GM18505 (cell line): ENCODE data around the gene TP63.
A peak's percentile ranks its signal among the peaks of the same experiment; 100 is the strongest.
"Not testable (repeated sequence)": the region's sequence is repeated elsewhere in the genome, so short reads cannot be mapped to it uniquely, and the experiment has no call there.

Source experiments
- ATAC-seq: cut with Tn5 transposase; IDR thresholded peaks from one replicate; pipeline ENCODE4 v1.9.1; 2021; ENCODE audit not compliant: unreplicated experiment
- POLR2A ChIP-seq: IDR thresholded peaks from 4 replicates; pipeline ENCODE4 v1.6.1; 2011; ENCODE audit warnings: borderline replicate concordance; ENCODE audit not compliant: insufficient read depth, insufficient read length; ENCODE audit errors: extremely low read depth

The TP63 gene

GRCh38 chr3:189631373-189631408 is at the start of gene TP63:
TP63 (plus strand) TSS chr3:189631389; CDS start chr3:189631516, 127 bp downstream.
- ATAC-seq = no peak
- no peak for TF ChIP-seq POLR2A

GRCh38 chr3:189582179-189582578 is 49.0 kb upstream of the TP63 start:
- ATAC-seq = no peak
- TF ChIP-seq POLR2A = no peak

- no peak for TF ChIP-seq POLR2A
- ATAC-seq = no peak
These were observed 46.5 kb upstream of the TP63 start for GRCh38 chr3:189584645-189585044.

DNA sequence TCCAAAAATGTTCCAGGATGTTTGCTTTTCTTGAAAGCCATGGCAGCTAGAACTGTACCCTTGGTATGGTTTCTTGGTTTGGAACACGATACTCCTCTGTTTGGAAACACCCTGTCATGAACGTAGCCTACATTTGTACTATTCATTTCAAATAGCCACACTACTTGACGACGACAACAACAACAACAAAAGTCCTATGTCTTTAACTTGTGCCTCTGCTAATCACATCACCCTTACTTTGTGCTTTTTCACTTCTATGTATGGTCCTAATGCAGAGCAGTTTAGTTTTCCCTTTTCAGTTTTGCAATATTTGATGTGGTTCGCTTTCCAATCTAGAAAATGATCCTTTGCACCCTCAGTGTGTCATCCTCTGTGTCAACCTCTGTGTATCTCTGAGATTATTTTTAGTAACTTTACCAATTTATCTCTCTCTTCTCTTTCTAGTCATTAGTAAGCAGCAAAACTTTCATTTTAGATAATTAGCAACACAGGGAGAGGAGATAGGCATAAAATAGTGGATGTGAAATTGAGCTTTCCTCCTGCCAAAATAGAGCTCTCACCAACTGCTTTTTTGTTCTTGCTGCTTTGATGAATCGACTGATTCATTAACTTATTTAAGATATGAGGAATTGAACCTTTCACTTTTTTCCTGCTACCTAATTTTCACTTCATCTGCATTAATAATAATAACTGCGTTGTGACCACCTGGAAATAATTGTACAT is 44.1 kb upstream of the TP63 start:
- no peak for TF ChIP-seq POLR2A
- peak; percentile 70 for ATAC-seq

DNA sequence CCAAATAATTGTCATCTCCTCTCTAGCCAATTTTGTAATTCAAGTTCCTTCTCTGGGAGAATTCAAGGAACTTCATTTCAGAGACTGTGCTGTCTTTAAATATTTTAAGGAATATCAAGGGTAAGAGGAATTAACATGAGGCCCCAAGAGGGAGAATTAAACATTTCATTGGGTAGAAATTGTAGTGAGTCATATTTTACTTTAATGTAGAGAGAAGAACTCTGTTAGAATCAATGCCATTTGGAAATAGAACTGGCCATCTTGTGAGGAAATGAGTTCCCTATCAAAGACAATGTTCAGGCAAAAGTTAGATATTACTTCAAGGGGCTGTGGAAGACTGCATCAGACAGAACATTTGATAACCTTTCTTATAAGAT is 43.5 kb upstream of the TP63 start:
- no peak for TF ChIP-seq POLR2A
- ATAC-seq = no peak

GRCh38 chr3:189588070-189588469 is 43.1 kb upstream of the TP63 start:
- TF ChIP-seq POLR2A = no peak
- no peak for ATAC-seq

- ATAC-seq = no peak
These were observed 42.6 kb upstream of the TP63 start for GRCh38 chr3:189588475-189589178.

DNA sequence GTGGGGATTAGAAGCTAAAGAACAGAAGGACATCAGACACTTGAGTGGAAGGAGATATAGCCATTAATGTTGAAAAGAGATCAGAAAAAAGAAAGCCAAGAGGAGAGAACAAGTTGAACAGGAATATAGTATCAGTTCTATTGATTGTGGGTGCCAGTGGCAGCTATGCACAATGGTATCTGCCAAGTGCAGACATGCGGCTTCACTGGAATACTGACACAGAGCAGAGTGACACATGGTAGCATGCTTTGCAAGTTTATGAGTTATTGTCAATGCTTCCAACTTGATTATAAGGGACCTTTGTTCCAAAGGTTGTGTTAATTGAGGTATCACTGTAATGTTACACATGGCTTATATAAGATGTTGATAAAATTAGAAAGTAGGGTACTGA is 42.0 kb upstream of the TP63 start:
- no peak for ATAC-seq
- TF ChIP-seq POLR2A = no peak

More at GRCh38 chr3:189588475-189589178, 42.6 kb upstream of the TP63 start:
- TF ChIP-seq POLR2A = no peak

GRCh38 chr3:189590223-189590622 is 41.0 kb upstream of the TP63 start:
- ATAC-seq = no peak
- TF ChIP-seq POLR2A = no peak

- no peak for TF ChIP-seq POLR2A
These were observed 37.6 kb upstream of the TP63 start for GRCh38 chr3:189593581-189593980.

DNA sequence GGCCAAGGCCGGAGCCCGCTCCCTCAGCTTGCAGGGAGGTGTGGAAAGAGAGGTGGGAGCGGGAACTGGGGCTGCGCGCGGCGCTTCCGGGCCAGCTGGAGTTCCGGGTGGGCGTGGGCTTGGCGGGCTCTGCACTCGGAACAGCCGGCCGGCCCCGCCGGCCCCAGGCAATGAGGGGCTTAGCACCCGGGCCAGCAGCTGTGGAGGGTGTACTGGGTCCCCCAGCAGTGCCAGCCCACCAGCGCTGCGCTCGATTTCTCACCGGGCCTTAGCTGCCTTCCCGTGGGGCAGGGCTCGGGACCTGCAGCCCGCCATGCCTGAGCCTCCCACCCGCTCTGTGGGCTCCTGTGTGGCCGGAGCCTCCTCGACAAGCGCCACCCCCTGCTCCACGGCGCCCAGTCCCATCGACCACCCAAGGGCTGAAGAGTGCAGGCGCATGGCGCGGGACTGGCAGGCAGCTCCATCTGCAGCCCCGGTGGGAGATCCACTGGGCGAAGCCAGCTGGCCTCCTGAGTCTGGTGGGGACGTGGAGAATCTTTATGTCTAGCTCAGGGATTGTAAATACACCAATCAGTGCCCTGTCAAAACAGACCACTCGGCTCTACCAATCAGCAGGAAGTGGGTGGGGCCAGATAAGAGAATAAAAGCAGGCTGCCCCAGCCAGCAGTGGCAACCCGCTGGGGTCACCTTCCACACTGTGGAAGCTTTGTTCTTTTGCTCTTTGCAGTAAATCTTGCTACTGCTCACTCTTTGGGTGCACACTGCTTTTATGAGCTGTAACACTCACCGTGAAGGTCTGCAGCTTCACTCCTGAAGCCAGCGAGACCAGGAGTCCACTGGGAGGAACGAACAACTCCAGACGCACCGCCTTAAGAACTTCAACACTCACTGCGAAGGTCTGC is 34.9 kb upstream of the TP63 start:
- ATAC-seq = not testable (repeated sequence)

More at GRCh38 chr3:189593581-189593980, 37.6 kb upstream of the TP63 start:
- no peak for ATAC-seq

DNA sequence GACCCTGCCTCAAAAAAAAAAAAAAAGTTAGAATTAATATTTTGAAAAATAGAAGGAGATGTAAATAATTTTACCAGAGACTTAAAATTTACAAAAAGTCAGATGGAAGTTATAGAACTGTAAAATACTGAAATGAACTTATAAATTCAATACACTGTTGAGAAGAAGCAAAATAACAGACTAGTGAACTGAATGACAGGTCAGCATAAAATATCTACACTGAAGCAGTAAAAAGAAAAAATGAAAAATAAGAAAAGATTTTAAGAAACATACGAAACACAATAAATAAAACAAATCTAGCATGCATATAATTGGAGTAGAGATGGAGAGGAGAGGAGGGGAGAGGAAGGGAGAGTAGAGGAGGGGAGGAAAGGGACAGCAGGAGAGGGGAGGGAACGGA is 33.3 kb upstream of the TP63 start:
- ATAC-seq = no peak
- TF ChIP-seq POLR2A = no peak

GRCh38 chr3:189598530-189599225 is 32.5 kb upstream of the TP63 start:
- no peak for TF ChIP-seq POLR2A
- no peak for ATAC-seq
